H9 (cell line): ENCODE results near the gene NUBPL. TPM values are rescaled to one million over a fixed set of nuclear protein-coding genes. Genes with fewer than 3 reads are reported as not detected.

Experiments
- DNase-seq: peaks from one replicate; pipeline ENCODE4 v3.0.0-alpha.2; 2017
- H2AFZ ChIP-seq: one replicate; pipeline ENCODE4 v1.6.1; 2013; ENCODE audit warnings: mild to moderate bottlenecking, low read length, control low read depth, moderate library complexity
- H2AK5ac ChIP-seq: 2 replicates; pipeline ENCODE4 v1.6.1; 2013; ENCODE audit warnings: low read length, control low read depth, mixed read lengths; ENCODE audit not compliant: insufficient read length
- H2BK120ac ChIP-seq: one replicate; pipeline ENCODE4 v1.6.1; 2013; ENCODE audit warnings: low read depth, mild to moderate bottlenecking, low read length, control low read depth, inconsistent platforms; ENCODE audit not compliant: poor library complexity, severe bottlenecking
- H2BK12ac ChIP-seq: 2 replicates; pipeline ENCODE4 v1.6.1; 2013; ENCODE audit warnings: low read length, control low read depth, mixed read lengths, low read depth; ENCODE audit not compliant: insufficient read length
- H2BK15ac ChIP-seq: 2 replicates; pipeline ENCODE4 v1.6.1; 2013; ENCODE audit warnings: low read depth, low read length, control low read depth
- H2BK20ac ChIP-seq: one replicate; pipeline ENCODE4 v1.6.1; 2013; ENCODE audit warnings: low read depth, mild to moderate bottlenecking, low read length, control low read depth, inconsistent platforms; ENCODE audit not compliant: poor library complexity, severe bottlenecking
- H2BK5ac ChIP-seq: 2 replicates; pipeline ENCODE4 v1.6.1; 2013; ENCODE audit warnings: low read length, control low read depth, mixed read lengths; ENCODE audit not compliant: insufficient read length
- H3K14ac ChIP-seq: 2 replicates; pipeline ENCODE4 v1.6.1; 2013; ENCODE audit warnings: low read length, control low read depth; ENCODE audit not compliant: insufficient read depth
- H3K18ac ChIP-seq: 2 replicates; pipeline ENCODE4 v1.6.1; 2013; ENCODE audit warnings: low read depth, mild to moderate bottlenecking, mixed read lengths, low read length, control low read depth; ENCODE audit not compliant: insufficient read length
- H3K23ac ChIP-seq: 2 replicates; pipeline ENCODE4 v1.6.1; 2013; ENCODE audit warnings: low read length, control low read depth, mixed read lengths, low read depth; ENCODE audit not compliant: insufficient read length
- H3K23me2 ChIP-seq: 2 replicates; pipeline ENCODE4 v1.6.1; 2013; ENCODE audit warnings: low read depth, mild to moderate bottlenecking, mixed read lengths, low read length, control low read depth; ENCODE audit not compliant: insufficient read length, poor library complexity, severe bottlenecking
- H3K27ac ChIP-seq: 2 replicates; pipeline ENCODE4 v1.5.1; 2013; ENCODE audit warnings: low read length, control low read depth, mixed read lengths, low read depth; ENCODE audit not compliant: insufficient read length
- H3K27me3 ChIP-seq: 2 replicates; pipeline ENCODE4 v1.6.1; 2013; ENCODE audit warnings: low read length, control low read depth, inconsistent platforms; ENCODE audit not compliant: insufficient read depth
- H3K4ac ChIP-seq: 2 replicates; pipeline ENCODE4 v1.6.1; 2013; ENCODE audit warnings: low read depth, mild to moderate bottlenecking, control low read depth, inconsistent platforms, low read length, moderate library complexity
- H3K4me1 ChIP-seq: 2 replicates; pipeline ENCODE4 v1.6.1; 2013; ENCODE audit warnings: low read length, control low read depth, inconsistent platforms; ENCODE audit not compliant: insufficient read depth
- H3K4me2 ChIP-seq: 2 replicates; pipeline ENCODE4 v1.6.1; 2013; ENCODE audit warnings: low read length, control low read depth, mixed read lengths; ENCODE audit not compliant: insufficient read length, insufficient read depth
- H3K56ac ChIP-seq: 2 replicates; pipeline ENCODE4 v1.6.1; 2013; ENCODE audit warnings: low read depth, mild to moderate bottlenecking, mixed read lengths, low read length, control low read depth; ENCODE audit not compliant: insufficient read length
- H3K79me1 ChIP-seq: 2 replicates; pipeline ENCODE4 v1.6.1; 2013; ENCODE audit warnings: low read depth, mild to moderate bottlenecking, moderate library complexity, low read length, control low read depth, inconsistent platforms; ENCODE audit not compliant: insufficient read depth, poor library complexity, severe bottlenecking
- H3K79me2 ChIP-seq: 2 replicates; pipeline ENCODE4 v1.6.1; 2013; ENCODE audit warnings: low read length, control low read depth, inconsistent platforms; ENCODE audit not compliant: insufficient read depth
- H3K9ac ChIP-seq: 2 replicates; pipeline ENCODE4 v1.6.1; 2013; ENCODE audit warnings: low read length, control low read depth, mixed read lengths; ENCODE audit not compliant: insufficient read length; ENCODE audit errors: extremely low read depth
- H3K9me3 ChIP-seq: one replicate; pipeline ENCODE4 v1.6.1; 2013; ENCODE audit warnings: low read depth, low read length, inconsistent platforms; ENCODE audit not compliant: control insufficient read depth
- H3T11ph ChIP-seq: one replicate; pipeline ENCODE4 v1.6.1; 2013; ENCODE audit warnings: mild to moderate bottlenecking, low read length, control low read depth, inconsistent platforms
- H4K20me1 ChIP-seq: one replicate; pipeline ENCODE4 v1.6.1; 2013; ENCODE audit not compliant: control insufficient read depth, insufficient read length, insufficient read depth
- H4K5ac ChIP-seq: 2 replicates; pipeline ENCODE4 v1.6.1; 2013; ENCODE audit warnings: low read depth, mild to moderate bottlenecking, mixed read lengths, low read length, control low read depth; ENCODE audit not compliant: insufficient read length
- H4K8ac ChIP-seq: replicated peaks from 2 replicates; pipeline ENCODE4 v1.6.1; 2013; ENCODE audit warnings: low read length, control low read depth, mixed read lengths, low read depth; ENCODE audit not compliant: insufficient read length
- H4K91ac ChIP-seq: 2 replicates; pipeline ENCODE4 v1.6.1; 2013; ENCODE audit warnings: low read depth, mild to moderate bottlenecking, moderate library complexity, mixed read lengths, low read length, control low read depth; ENCODE audit not compliant: insufficient read length
- H3K27ac Mint-ChIP-seq, 3 experiments: 2 replicates in 2 of 3; 3 replicates in 1 of 3; pipeline ENCODE4 v1.8.0; 2020 to 2021; ENCODE audit warnings: mixed read lengths in 3 of 3, mild to moderate bottlenecking in 1 of 3, moderate library complexity in 1 of 3
- H3K27me3 Mint-ChIP-seq: 2 replicates; pipeline ENCODE4 v1.8.0; 2021; ENCODE audit warnings: low read depth, mild to moderate bottlenecking, moderate library complexity, mixed read lengths
- H3K36me3 Mint-ChIP-seq, 3 experiments: 2 replicates in 2 of 3; 3 replicates in 1 of 3; pipeline ENCODE4 v1.8.0; 2020 to 2021; ENCODE audit warnings: low read depth in 3 of 3, mixed read lengths in 3 of 3; ENCODE audit not compliant: insufficient read depth in 1 of 3
- H3K4me1 Mint-ChIP-seq, 2 experiments: 2 replicates each; pipeline ENCODE4 v1.8.0; 2020; ENCODE audit warnings: mixed read lengths in 2 of 2
- H3K4me3 Mint-ChIP-seq, 2 experiments: 2 replicates in 1 of 2; 3 replicates in 1 of 2; pipeline ENCODE4 v1.8.0; 2020 to 2021; ENCODE audit warnings: mild to moderate bottlenecking in 2 of 2, mixed read lengths in 2 of 2, moderate library complexity in 1 of 2
- H3K9me3 Mint-ChIP-seq, 2 experiments: 2 replicates in 1 of 2; 3 replicates in 1 of 2; pipeline ENCODE4 v1.8.0; 2020; ENCODE audit warnings: mild to moderate bottlenecking in 2 of 2, mixed read lengths in 2 of 2, moderate library complexity in 1 of 2
- CTCF ChIP-seq: fragments of 200-600 bp; sonication (generic); conservative IDR thresholded peaks from 3 replicates; pipeline ENCODE4 v1.8.0; 2021; ENCODE audit warnings: antibody characterized with exemption, mild to moderate bottlenecking
- WGBS: extraction: QIAGEN DNeasy Blood & Tissue Kit; methylation state at CpG from one replicate; pipeline ENCODE4 v1.1.7; 2013; ENCODE audit warnings: missing lambda C conversion rate, low lambda C conversion rate, mixed read lengths; ENCODE audit not compliant: insufficient read length; ENCODE audit errors: extremely low coverage; 5-methylcytosine and 5-hydroxymethylcytosine counted together
- total RNA-seq: library from RNA; stranded (reverse); gene quantifications from 2 replicates; pipeline ENCODE4 v1.2.1, GENCODE V29; 2021

The NUBPL gene
- total RNA-seq, 1 experiment from 2014 or later, result 14.8 TPM

- Histone ChIP-seq H3K9ac (no peak overlapping the region), H3K79me2 (no peaks in the 10 kb centered on the region), H2AFZ (no peak overlapping the region), H3K14ac (no peak overlapping the region), H2BK20ac (no peak overlapping the region), H3K4ac (no peak overlapping the region), H2BK12ac (no peak overlapping the region), H4K8ac (no peak overlapping the region), H3K4me1 (no peaks in the 10 kb centered on the region), H2BK5ac (no peak overlapping the region), H3K27ac (no peak overlapping the region), H3K23ac (no peak overlapping the region), H4K5ac (no peak overlapping the region), H3K79me1 (no peaks in the 10 kb centered on the region), H3K56ac (no peak overlapping the region), H2BK15ac (no peak overlapping the region), H3K27me3 (no peaks in the 10 kb centered on the region), H3K9me3 (no peaks in the 10 kb centered on the region), H2BK120ac (no peak overlapping the region), H3K4me2 (no peak overlapping the region), H3K18ac (no peak overlapping the region), H4K20me1 (no peaks in the 10 kb centered on the region), H3T11ph (no peak overlapping the region), H4K91ac (no peak overlapping the region), H2AK5ac (no peak overlapping the region), H3K23me2 (no peaks in the 10 kb centered on the region)
- no peaks in the 10 kb centered on the region; the same call in 1 of the 2 replicates for H3K27me3 Mint-ChIP-seq
- H3K4me1 Mint-ChIP-seq, result no peaks in the 10 kb centered on the region
- WGBS, result no CpG with 5 or more reads among the region's 5 CpGs
- no peak for TF ChIP-seq CTCF
- no peaks in the 10 kb centered on the region for H3K36me3 Mint-ChIP-seq
- H3K9me3 Mint-ChIP-seq, result no peaks in the 10 kb centered on the region
- H3K27ac Mint-ChIP-seq, result no peak overlapping the region
- no peak for DNase-seq
- H3K4me3 Mint-ChIP-seq, result no peak overlapping the region
Measured at GRCh38 chr14:31536201-31536960, 24.8 kb upstream of the NUBPL start.
